NOMO-1 treated with DMSO at 0.1 percent for 48 hours (cell line): ENCODE data around the gene NT5C.

Source experiments
- DNase-seq: peaks from one replicate; lab custom pipeline; 2025; ENCODE audit not compliant: unreplicated experiment; lab: John Stamatoyannopoulos, UW

The NT5C gene

GRCh38 chr17:75093548-75094158 lies 37.9 kb downstream of the NT5C start:
- DNase-seq = no peak

- DNase-seq = no peak
Observed at GRCh38 chr17:75091855-75092327, 39.7 kb downstream of the NT5C start.

- no peak for DNase-seq
Observed at GRCh38 chr17:75090871-75091854, 40.4 kb downstream of the NT5C start.

- no peak for DNase-seq
Observed at GRCh38 chr17:75088465-75089417, 42.8 kb downstream of the NT5C start.

GRCh38 chr17:75087558-75088453 lies 43.7 kb downstream of the NT5C start, which contains the start of gene SLC16A5:
TSS of gene SLC16A5 (plus strand) at chr17:75087954. CDS start at chr17:75093637, 5,683 bp downstream.
- peak; percentile 78 for DNase-seq

- no peak for DNase-seq
Observed at GRCh38 chr17:75087182-75087557, 44.4 kb downstream of the NT5C start.

- no peak for DNase-seq
Observed at GRCh38 chr17:75086496-75087181, 44.9 kb downstream of the NT5C start.

GRCh38 chr17:75084039-75084660 lies 47.4 kb downstream of the NT5C start:
- no peak for DNase-seq

- no peak for DNase-seq
Observed at GRCh38 chr17:75082683-75083082, 48.9 kb downstream of the NT5C start.

- DNase-seq = no peak
Observed at GRCh38 chr17:75081611-75082540, 49.7 kb downstream of the NT5C start.
